ENCODE measurements around the gene PPFIBP2. TPM values are rescaled to one million over a fixed set of nuclear protein-coding genes. Genes with fewer than 3 reads are reported as not detected.

PPFIBP2 gene
- 10 to 100 TPM; 19.9 to 25.7 TPM for total RNA-seq

DNA sequence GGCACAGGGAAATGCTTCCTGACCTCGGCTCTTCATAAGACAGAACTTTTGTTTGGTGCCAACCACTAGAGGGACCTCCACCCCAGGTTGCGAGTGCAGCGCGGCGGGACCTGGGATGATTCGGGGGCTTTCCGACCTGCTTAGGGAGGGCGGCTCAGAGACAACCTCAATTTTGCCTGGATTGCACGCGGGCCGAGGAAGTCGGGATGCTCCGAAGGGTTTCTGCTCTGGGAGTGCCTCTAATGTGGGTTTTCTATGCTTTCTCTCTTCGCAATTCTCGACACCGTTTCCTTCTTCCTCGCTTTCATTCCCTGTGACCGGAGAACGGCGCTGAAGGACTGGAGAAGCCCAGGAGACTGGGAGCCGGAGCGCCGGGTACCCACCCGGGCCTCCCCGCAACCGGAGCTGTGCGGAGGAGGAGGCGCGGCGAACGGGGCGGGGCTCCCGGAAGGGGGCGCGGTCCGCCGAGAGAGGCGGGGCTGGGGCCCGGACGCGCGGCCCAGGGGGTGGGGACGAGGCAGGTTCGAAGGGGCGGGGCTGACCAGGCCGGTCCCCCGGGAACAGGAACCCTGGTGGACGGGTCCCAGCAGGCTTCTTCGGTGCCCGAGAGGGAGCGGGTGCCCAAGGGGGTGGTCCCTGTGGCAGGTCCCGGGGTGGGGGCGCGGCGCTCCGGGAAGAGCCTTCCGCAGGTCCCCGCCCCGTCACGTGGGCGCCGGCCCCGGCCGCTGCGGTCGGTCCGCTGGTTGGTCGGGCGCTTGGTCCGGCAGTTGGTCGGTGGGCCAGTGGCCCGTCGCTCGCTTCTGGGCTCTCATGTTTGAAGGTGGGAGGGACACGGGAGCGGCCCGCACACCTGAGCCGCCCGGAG, at the start of gene PPFIBP2:
PPFIBP2 (plus strand) TSS at position 766 of the 865 bp plus-strand sequence. CDS start 35,477 bp downstream, outside the sequence.
- DNase-seq: peak; percentile 93
- peak; percentile 88 for ATAC-seq (ENCODE audit: low read depth)
- Mint-ChIP-seq H3K4me1 (peaks cover 32% of the 10 kb centered on the region), H3K9me3 (no peaks in the 10 kb centered on the region), H3K36me3 (peaks cover 7% of the 10 kb centered on the region), H3K27me3 (peaks cover 7% of the 10 kb centered on the region), H3K4me3 (peak within 1 kb of the TSS; percentile 88), H3K27ac (peak within 1 kb of the TSS; percentile 91)
- POLR2A ChIA-PET: interaction anchor here (0.7 to 1.6 kb wide), 5 partner anchors 13 to 152 kb away, joined by 3 to 5 read pairs (median 4); no protein-coding TSS in a partner anchor

DNA sequence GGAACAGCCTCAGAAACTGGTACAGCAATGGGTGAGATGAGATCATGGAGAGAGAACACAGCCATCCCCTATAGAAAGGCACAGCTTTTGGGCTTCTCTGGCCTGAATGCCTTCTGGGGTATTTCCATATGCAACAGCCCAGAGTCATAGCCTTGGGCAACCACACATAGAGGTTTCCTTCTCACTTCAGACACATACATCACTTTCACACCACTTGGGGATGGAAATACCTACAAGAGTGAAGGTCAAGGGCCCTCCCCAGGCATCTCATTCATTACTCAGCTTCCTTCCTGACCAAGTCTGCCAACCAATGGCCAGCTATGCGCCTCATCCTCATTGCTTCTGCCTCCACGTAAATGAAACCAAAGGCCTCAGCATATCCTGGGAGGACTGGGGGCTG, 46.1 kb upstream of the PPFIBP2 start:
- H3K36me3 Mint-ChIP-seq: no peaks in the 10 kb centered on the region
- no peak overlapping the region for H3K27ac Mint-ChIP-seq
- H3K4me1 Mint-ChIP-seq: no peaks in the 10 kb centered on the region
- H3K27me3 Mint-ChIP-seq: no peaks in the 10 kb centered on the region
- no peaks in the 10 kb centered on the region for H3K9me3 Mint-ChIP-seq
- H3K4me3 Mint-ChIP-seq: no peak overlapping the region
- no peak for ATAC-seq (ENCODE audit: low read depth)
- POLR2A ChIA-PET: no interaction called here
- DNase-seq: no peak

DNA sequence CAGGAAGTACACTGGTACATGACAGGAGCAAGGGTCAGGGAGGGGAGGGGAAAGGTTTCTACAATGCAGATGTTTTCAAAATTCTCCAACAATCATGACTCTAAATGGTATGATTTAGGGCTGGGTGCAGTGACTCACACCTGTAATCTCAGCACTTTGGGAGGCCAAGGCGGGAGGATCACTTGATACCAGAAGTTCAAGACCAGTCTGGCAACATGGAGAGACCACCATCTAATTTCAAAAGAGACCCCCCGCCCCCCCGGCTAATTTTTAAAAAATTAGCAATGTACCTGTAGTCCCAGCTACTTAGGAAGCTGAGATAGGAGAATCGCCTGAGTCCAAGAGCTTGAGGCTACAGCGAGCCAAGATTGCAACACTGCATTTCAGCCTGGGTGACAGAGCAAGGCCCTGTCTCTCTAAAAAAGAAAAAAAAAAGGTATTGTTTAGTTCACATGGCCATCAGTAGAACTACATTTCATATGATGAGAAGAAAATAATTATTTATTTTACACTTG, 44.4 kb upstream of the PPFIBP2 start:
- POLR2A ChIA-PET: no interaction called here
- ATAC-seq (ENCODE audit: low read depth) (no peak), DNase-seq (no peak)
- Mint-ChIP-seq H3K4me3 (no peak overlapping the region), H3K27me3 (no peaks in the 10 kb centered on the region), H3K27ac (no peak overlapping the region), H3K9me3 (no peaks in the 10 kb centered on the region), H3K36me3 (no peaks in the 10 kb centered on the region), H3K4me1 (no peaks in the 10 kb centered on the region)

DNA sequence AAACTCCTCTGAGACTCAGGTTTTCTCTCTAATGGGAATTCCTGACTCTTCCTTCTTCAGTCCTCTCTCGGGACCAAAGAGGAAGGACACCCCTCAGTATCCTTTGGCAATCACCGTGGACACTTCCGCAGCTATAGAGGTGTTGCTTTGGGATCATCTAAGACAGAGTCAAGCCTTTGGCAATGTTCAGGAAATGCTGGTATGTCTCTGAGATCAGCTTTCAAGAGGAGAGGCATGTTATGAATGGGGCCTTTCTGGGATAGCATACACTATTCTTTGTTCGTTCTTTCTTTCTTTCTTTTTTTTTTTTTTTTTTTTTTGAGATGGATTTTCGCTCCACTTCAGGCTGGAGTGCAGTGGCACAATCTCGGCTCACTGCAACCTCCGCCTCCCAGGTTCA, 42.7 kb upstream of the PPFIBP2 start:
- ATAC-seq (ENCODE audit: low read depth): no peak
- no peak overlapping the region for H3K4me3 Mint-ChIP-seq
- no peak for DNase-seq
- H3K27ac Mint-ChIP-seq: no peak overlapping the region
- no peaks in the 10 kb centered on the region for H3K9me3 Mint-ChIP-seq
- no peaks in the 10 kb centered on the region for H3K4me1 Mint-ChIP-seq
- POLR2A ChIA-PET: no interaction called here
- H3K27me3 Mint-ChIP-seq: peaks cover under 1% of the 10 kb centered on the region
- no peaks in the 10 kb centered on the region for H3K36me3 Mint-ChIP-seq

DNA sequence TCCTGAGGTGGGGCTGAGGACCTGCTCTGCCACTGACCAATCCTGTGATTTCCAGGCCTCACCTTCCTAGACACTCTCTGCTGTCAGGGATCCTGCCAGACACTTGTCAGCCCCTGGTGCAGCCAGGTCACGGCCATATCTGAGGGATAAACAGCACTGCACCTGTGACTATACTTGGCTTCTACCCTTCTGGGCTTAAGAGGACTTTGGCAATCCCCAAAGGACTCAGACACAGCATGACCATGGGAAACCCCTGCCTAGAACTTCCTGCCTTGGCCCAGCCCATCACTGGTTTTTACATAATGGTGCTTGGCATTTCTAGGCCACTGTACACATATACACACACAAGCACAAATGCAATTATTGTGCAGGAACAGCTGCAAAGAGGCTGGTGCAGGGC, 40.1 kb upstream of the PPFIBP2 start:
- Mint-ChIP-seq H3K9me3 (no peaks in the 10 kb centered on the region), H3K27ac (no peak overlapping the region), H3K27me3 (peaks cover 2% of the 10 kb centered on the region), H3K36me3 (no peaks in the 10 kb centered on the region), H3K4me3 (no peak overlapping the region), H3K4me1 (no peaks in the 10 kb centered on the region)
- ATAC-seq (ENCODE audit: low read depth) (no peak), DNase-seq (no peak)
- POLR2A ChIA-PET: no interaction called here

DNA sequence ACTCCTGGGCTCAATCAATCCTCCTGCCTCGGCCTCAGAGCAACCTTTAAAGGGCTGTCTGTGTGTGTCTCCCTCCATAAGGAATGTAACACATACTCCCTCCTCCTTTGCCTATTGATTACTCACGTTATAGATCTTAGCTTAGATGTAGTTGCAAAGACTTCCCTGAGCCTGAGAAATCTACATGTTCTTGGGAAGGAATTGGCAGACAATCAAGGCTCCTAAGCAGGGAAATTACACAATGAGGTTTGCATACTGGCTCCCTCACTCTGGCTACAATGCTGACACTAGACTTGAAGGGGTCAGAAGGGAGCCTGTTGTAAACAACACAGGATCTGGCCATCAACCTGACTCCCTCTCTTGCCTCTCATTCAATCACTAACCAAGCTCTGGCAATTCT, 33.7 kb upstream of the PPFIBP2 start:
- POLR2A ChIA-PET: no interaction called here
- H3K27ac Mint-ChIP-seq: no peak overlapping the region
- no peaks in the 10 kb centered on the region for H3K4me1 Mint-ChIP-seq
- H3K4me3 Mint-ChIP-seq: no peak overlapping the region
- H3K36me3 Mint-ChIP-seq: no peaks in the 10 kb centered on the region
- no peak for DNase-seq
- H3K27me3 Mint-ChIP-seq: peaks cover 2% of the 10 kb centered on the region
- no peaks in the 10 kb centered on the region for H3K9me3 Mint-ChIP-seq
- ATAC-seq (ENCODE audit: low read depth): no peak

DNA sequence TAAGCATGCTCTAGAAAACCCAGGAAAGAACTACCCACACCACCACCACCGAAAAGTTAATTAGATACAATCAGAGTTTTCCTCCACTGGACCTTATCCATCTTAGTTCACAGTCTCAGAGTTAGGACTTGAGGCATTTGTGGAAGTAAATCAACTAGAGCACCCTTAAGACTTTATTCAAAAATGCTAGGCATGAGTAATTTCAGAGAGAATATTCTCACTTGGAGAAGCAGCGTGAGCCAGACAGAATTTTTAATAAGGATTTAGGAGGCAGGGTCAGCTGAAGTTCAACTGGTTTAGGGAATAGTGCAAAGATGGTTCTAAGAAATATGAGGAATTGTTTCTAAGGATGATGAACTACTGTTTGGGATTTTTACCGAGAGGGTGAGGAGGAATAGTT, 29.7 kb upstream of the PPFIBP2 start:
- DNase-seq (no peak), ATAC-seq (ENCODE audit: low read depth) (no peak)
- POLR2A ChIA-PET: no interaction called here
- H3K27me3 Mint-ChIP-seq: no peaks in the 10 kb centered on the region
- no peaks in the 10 kb centered on the region for H3K9me3 Mint-ChIP-seq
- no peaks in the 10 kb centered on the region for H3K4me1 Mint-ChIP-seq
- H3K36me3 Mint-ChIP-seq: no peaks in the 10 kb centered on the region
- H3K27ac Mint-ChIP-seq: no peak overlapping the region
- H3K4me3 Mint-ChIP-seq: no peak overlapping the region

DNA sequence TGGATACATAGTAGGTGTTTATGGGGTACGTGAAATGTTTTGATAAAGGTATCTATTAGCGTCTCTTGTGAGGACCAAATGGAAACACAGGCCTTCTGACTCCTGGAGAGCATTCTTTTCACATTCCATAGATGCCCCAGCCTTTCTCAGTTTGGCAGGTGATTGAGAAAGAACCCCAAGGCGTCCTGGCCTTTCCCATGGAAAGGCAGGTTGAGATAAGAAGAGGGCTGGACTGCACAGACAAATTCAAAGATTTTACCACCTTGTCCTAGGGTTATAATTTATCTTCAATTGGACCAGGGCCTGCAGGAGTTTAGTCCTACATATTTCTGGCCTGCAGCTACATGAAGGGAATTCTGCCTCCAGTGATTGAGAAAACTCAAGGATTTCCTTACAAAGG, 29.2 kb upstream of the PPFIBP2 start:
- Mint-ChIP-seq H3K4me1 (no peaks in the 10 kb centered on the region), H3K4me3 (no peak overlapping the region), H3K9me3 (no peaks in the 10 kb centered on the region), H3K27ac (no peak overlapping the region), H3K27me3 (no peaks in the 10 kb centered on the region), H3K36me3 (no peaks in the 10 kb centered on the region)
- ATAC-seq (ENCODE audit: low read depth) (no peak), DNase-seq (no peak)
- POLR2A ChIA-PET: no interaction called here

DNA sequence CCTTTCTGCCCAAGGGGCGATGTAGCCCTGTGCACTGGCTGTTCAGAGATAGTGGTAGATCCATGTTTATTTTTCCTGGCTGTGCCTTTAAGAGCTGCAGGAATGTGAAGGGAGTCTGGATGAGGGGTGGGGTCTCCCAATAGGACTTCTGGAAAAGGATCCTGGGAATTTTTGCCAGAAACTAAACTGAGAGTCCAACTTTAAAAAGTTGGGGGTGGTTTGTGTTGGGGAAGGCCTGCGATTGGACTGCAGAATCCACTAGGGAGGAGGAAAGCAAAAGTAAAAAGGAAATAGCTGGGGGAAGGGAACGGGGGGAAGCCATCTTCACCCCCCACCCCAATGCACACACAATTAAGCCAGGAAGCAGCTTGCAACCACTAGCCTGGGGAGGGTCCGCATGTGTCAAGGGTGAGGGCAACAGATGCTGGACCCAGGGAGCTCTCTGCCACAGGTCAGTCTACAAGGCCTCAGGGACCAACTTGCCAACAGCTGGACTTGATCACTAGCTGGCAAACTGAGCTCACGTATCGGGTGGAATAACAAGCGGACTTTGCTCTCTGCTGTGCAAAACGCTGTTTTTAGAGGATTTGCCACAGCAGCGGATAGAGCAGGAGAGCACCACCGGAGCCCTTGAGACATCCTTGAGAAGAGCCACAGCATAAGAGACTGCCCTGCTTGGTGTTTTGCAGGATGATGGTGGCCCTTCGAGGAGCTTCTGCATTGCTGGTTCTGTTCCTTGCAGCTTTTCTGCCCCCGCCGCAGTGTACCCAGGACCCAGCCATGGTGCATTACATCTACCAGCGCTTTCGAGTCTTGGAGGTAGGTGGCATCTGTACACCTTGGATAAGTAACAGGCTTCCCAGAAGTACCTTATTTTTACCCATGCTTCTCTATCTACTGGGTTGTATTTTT, 28.4 kb upstream of the PPFIBP2 start, which contains the start of gene OLFML1:
OLFML1 (plus strand) TSS at position 321 of the 912 bp plus-strand sequence; CDS start at position 691, 370 bp downstream.
- DNase-seq (no peak), ATAC-seq (ENCODE audit: low read depth) (no peak)
- Mint-ChIP-seq H3K27me3 (no peaks in the 10 kb centered on the region), H3K27ac (no peak within 1 kb of the TSS), H3K36me3 (no peaks in the 10 kb centered on the region), H3K4me1 (no peaks in the 10 kb centered on the region), H3K4me3 (no peak within 1 kb of the TSS), H3K9me3 (no peaks in the 10 kb centered on the region)
- POLR2A ChIA-PET: no interaction called here

DNA sequence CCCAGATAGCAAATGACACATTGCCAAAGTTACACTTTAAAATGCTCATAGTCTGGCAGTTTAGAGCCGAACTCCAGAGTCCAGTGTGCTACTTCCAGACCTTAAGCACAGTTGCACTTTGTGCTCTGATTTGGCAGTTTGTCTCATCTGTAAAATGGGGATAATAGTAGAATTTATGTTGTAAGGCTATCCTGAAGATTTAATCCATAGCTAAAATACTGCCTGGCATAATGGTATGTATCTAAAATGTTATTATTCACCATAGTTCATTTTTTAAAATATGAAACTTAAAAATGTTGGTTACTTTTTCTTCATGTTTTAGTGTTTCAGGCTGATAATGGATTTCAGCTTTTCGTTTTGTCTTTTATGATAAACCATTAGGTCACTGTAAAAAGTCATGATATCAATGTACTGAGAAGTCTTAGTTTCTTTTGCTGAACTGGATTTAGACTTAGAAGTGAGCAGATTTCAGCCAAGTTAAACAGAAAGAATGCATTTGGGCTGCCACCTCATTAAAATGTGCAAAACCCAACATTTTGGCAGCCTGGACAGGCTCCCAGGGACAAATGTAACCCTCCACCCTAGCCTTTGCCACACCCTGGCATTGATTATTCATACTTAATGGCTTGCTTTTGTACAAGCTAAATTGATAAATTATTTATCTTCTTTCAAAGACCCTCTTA, 27.6 kb upstream of the PPFIBP2 start:
- no peak for ATAC-seq (ENCODE audit: low read depth)
- H3K36me3 Mint-ChIP-seq: no peaks in the 10 kb centered on the region

DNA sequence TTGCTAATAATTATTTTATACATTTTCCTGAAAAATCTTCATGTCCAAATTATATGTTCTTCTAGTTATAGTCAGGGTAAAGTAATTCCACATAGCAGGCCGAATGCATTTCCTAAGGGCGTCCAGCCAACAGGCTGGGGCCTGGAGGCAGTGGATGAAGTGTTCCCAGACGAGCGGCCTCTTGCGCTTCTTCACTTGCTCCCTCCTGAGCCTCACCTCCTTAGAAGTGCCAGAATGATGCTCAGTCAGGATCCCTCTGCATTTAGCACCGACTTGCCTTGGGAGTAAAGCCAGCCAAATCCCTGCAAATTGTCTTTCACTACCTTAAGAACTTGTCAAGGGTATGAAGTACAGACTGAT, 27.0 kb upstream of the PPFIBP2 start:
- no peak for DNase-seq
- H3K4me1 Mint-ChIP-seq: no peaks in the 10 kb centered on the region
- H3K36me3 Mint-ChIP-seq: no peaks in the 10 kb centered on the region
- H3K9me3 Mint-ChIP-seq: no peaks in the 10 kb centered on the region
- no peak for ATAC-seq (ENCODE audit: low read depth)
- peaks cover 3% of the 10 kb centered on the region for H3K27me3 Mint-ChIP-seq
- H3K27ac Mint-ChIP-seq: no peak overlapping the region
- POLR2A ChIA-PET: no interaction called here
- no peak overlapping the region for H3K4me3 Mint-ChIP-seq

More for the DNA sequence above, 27.6 kb upstream of the PPFIBP2 start:
- Mint-ChIP-seq H3K27ac (no peak overlapping the region), H3K9me3 (no peaks in the 10 kb centered on the region), H3K27me3 (peaks cover 3% of the 10 kb centered on the region), H3K4me3 (no peak overlapping the region), H3K4me1 (no peaks in the 10 kb centered on the region)
- POLR2A ChIA-PET: no interaction called here
- DNase-seq: no peak

DNA sequence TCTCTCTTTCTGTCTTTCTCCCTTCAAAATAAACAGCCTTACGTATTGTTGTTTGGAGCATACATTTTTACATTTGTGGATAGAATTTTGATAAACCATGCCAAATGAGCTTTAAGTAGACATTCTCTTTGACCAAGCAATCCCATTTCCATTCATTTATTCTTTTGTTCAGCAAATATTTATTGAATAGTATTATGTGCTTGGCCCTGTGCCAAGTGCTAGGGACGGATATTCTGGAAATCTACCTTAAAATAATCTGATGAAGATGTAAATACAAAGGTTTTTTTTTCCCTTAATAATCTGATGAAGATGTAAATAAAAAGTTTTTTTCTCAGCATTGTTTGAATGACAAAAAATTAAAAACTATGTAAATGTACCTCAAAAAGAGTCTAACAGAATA, 26.4 kb upstream of the PPFIBP2 start:
- ATAC-seq (ENCODE audit: low read depth) (no peak), DNase-seq (no peak)
- no peak overlapping the region for H3K27ac Mint-ChIP-seq
- no peak overlapping the region for H3K4me3 Mint-ChIP-seq
- POLR2A ChIA-PET: no interaction called here
- peaks cover 3% of the 10 kb centered on the region for H3K27me3 Mint-ChIP-seq
- no peaks in the 10 kb centered on the region for H3K4me1 Mint-ChIP-seq
- H3K36me3 Mint-ChIP-seq: no peaks in the 10 kb centered on the region
- H3K9me3 Mint-ChIP-seq: no peaks in the 10 kb centered on the region

DNA sequence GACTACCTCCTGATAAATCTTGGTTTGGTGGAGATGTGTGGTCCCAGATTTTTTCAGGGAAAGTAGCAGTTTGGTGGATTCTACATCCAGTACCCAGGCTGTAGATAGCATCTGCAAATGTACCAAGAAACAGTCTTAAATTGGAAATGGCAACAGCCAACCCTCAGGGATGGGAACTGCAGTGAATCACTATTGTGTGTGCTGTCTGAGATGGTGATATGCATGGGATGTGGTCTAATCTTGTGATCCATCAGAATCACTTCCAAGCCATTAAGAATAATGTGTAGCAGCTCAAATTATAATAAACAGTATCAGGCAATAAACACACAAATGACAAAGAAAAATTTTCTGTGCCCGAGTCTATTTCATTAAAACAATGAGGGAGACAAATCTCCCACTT, 25.1 kb upstream of the PPFIBP2 start:
- Mint-ChIP-seq H3K36me3 (no peaks in the 10 kb centered on the region), H3K27ac (no peak overlapping the region), H3K4me3 (no peak overlapping the region), H3K9me3 (no peaks in the 10 kb centered on the region), H3K4me1 (no peaks in the 10 kb centered on the region), H3K27me3 (peaks cover 3% of the 10 kb centered on the region)
- DNase-seq: no peak
- POLR2A ChIA-PET: no interaction called here
- no peak for ATAC-seq (ENCODE audit: low read depth)

All from activated naive CD8-positive, alpha-beta T cell treated with anti-CD3 and anti-CD28 coated beads, Interleukin-2, amount 10 ng/mL, durations not matched to agents 7 days and 5 days (primary cell).